Activated T-helper 1 cell treated with Interleukin-2 at 50 U/mL for 16 hours (primary cell): ENCODE data around the gene NUDT2.
"Not testable (repeated sequence)": the region's sequence is repeated elsewhere in the genome, so short reads cannot be mapped to it uniquely, and the experiment has no call there.

Experiments used
- DNase-seq: peaks from one replicate; pipeline ENCODE4 v3.0.0-alpha.2; 2020; ENCODE audit warnings: low read depth

The NUDT2 gene

DNA sequence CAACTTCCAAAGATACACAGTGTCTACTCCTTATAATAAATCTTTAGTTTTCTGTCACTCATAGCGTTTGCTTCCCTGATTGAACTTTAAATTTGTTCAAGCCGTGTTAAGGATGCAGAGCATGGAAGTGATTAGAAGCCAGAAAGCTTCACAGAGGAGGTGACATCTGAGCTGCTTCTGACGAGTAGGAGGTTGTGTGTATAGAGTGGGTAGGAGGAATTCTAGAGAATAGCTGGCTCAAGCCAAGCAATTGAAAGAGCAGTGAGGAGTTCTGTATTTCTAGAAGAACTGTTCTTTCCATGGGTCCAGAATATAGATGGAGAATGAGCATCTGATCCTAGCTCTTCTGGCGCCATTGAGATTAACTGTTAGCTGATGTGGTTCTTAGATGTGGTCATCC, 6.0 kb downstream of the NUDT2 start:
- no peak for DNase-seq

GRCh38 chr9:34337403-34337802, 8.0 kb downstream of the NUDT2 start:
- DNase-seq, result no peak

- not testable (repeated sequence) for DNase-seq
Observed at GRCh38 chr9:34338079-34338478, 8.7 kb downstream of the NUDT2 start.

DNA sequence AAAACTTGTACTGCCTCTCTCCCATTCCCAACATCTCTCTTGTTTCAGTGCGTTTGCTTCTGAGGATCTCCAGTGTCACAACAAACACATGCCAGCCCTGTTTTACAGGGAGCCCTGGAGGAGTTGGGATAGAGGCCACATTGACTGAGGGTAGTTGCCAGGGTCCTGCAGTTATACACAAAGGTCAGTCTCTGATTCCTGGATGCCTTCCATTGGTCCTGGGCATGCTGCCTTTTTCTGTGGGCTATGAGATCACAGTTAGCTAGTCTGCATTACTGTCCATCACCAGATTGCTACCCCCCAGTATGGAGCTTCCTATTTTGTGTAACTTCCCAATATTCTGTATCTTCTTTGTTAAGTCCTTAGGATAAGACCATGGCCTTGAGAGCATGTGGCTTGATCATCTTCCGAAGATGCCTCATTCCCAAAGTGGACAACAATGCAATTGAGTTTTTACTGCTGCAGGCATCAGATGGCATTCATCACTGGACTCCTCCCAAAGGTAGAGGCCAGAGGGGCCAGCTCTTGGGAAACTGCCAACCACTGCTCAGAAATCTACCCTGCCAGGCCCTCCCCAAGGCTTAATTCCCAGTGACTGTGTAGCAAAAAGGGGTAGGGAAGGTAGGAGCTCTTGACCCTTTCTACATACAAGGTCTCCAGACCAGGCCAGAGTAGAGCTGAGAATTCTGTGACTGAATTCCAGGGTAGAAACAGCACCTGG, 9.5 kb downstream of the NUDT2 start:
- DNase-seq, result no peak

DNA sequence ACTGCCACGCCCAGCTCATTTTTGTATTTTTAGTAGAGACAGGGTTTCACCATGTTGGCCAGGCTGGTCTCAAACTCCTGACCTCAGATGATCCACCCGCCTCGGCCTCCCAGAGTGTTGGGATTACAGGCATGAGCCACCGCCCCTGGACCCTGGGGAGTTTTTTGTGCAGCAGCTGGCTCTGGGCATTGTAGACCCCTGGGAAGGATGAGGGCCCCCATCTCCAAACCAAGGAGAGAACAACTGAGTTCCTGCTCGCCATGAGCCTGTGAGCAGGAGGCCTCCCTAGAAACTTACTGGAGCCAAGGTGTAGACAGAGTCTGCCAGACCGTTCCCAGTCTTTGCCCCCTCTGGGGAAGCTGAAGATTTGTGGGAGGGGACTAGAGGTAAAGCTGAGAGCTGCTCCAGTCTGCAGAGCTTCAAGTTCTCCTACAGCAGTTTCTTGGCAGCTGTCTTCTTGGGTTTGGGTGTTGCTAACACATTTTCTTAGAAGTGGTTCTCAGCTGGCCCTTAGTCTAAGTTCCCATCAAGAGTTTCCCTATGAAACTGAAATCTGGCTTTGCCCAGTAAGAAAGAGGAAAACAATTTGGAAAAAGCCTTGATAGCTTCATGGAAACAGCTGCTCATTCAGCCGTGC, 12.4 kb downstream of the NUDT2 start:
- no peak for DNase-seq

- no peak for DNase-seq
Observed at GRCh38 chr9:34343090-34343489, 13.7 kb downstream of the NUDT2 start.

DNA sequence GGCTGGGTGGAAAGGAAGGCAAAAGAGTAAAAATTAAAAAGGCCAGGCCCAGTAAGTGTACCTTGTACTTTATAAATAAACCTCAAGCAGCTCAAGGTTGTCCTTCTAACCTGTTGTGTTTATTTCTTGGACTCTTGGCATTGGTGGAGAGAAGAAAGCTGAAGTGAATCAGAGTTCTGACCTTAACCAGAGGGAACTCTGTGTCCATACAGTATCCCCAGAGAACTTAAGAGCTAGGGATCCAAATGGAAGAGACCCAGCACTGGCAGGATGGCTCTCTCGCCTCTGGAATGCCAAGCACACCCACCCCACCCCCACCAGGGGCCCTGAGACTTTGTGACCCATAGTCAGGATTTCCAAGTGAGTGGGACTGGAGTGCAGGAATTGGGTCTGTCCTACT, 14.2 kb downstream of the NUDT2 start:
- DNase-seq, result no peak

- DNase-seq, result no peak
Observed at GRCh38 chr9:34346873-34347799, 17.8 kb downstream of the NUDT2 start.

DNA sequence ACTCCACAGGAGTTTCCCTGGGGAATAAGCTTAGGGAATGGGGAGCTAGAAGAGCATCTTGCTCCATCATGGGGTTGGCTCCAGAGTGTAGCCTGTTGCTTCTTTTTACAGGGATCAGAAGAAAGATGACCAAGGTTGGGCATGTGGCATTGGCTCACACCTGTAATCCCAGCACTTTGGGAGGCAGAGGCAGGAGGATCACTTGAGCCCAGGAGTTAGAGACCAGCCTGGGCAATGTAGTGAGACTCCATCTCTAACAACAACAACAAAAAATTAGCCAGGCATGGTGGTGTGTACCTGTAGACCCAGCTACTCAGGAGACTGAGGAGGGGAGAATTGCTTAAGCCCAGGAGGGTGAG, 18.4 kb downstream of the NUDT2 start:
- DNase-seq, result no peak

GRCh38 chr9:34349324-34349723, 20.0 kb downstream of the NUDT2 start:
- no peak for DNase-seq

GRCh38 chr9:34352122-34352652, 22.8 kb downstream of the NUDT2 start:
- not testable (repeated sequence) for DNase-seq

GRCh38 chr9:34352957-34353356, 23.6 kb downstream of the NUDT2 start:
- DNase-seq, result not testable (repeated sequence)

GRCh38 chr9:34362614-34363214, 33.3 kb downstream of the NUDT2 start:
- DNase-seq, result no peak

GRCh38 chr9:34363619-34364351, 34.4 kb downstream of the NUDT2 start:
- DNase-seq, result no peak

- DNase-seq, result no peak
Observed at GRCh38 chr9:34365282-34365681, 35.9 kb downstream of the NUDT2 start.

- DNase-seq, result no peak
Observed at GRCh38 chr9:34366365-34366764, 37.0 kb downstream of the NUDT2 start.

- not testable (repeated sequence) for DNase-seq
Observed at GRCh38 chr9:34367751-34368410, 38.5 kb downstream of the NUDT2 start.

DNA sequence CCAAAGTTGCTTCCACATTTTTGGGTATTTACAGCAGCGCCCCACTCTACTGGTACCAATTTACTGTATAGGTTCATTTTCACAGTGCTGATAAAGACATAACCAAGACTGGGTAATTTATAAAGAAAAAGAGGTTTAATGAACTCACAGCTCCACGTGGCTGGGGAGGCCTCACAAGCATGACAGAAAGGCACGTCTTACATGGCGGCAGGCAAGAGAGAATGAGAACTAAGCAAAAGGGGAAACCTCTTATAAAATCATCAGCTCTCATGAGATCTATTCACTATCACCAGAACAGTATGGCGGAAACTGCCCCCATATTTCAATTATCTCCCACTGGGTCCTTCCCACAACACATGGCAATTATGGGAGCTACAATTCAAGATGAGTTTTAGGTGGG, 39.4 kb downstream of the NUDT2 start:
- DNase-seq, result not testable (repeated sequence)

GRCh38 chr9:34369636-34370035, 40.3 kb downstream of the NUDT2 start:
- no peak for DNase-seq

DNA sequence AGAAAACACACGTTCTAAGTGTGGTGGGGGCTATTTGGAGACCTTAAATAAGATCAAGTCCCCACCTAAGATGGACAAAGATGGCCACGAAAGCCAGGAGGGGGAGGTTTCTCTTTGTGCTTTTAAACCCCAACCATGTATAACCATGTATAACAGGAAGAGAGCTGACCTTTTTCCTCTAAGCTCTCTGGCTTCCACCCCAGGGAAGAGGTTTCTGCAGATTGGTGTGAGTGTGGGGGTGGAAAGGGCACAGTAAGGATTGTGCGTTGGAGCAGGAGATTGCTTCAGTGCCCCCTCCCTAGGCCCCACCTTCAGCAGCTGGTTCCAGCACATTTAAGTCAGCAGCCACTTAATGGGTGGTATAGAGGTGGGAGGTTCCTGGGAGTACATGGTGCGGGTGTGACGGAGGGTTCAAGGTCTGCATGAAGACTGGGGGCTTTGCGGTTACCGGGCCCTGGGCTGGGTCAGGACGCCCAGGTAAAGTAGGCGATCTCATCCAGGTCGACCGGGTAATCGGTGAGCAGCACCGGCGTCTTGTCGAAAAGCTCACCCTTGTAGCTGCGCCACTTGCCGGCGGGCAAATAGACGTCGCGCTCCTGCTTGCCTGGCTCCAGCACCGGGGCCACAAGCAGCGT, 41.1 kb downstream of the NUDT2 start:
- DNase-seq, result no peak
